Measurements from ENCODE around the gene TMEM219.
"Not testable (repeated sequence)": the region's sequence is repeated elsewhere in the genome, so short reads cannot be mapped to it uniquely, and the experiment has no call there.

Gene TMEM219, protein sequence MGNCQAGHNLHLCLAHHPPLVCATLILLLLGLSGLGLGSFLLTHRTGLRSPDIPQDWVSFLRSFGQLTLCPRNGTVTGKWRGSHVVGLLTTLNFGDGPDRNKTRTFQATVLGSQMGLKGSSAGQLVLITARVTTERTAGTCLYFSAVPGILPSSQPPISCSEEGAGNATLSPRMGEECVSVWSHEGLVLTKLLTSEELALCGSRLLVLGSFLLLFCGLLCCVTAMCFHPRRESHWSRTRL

DNA sequence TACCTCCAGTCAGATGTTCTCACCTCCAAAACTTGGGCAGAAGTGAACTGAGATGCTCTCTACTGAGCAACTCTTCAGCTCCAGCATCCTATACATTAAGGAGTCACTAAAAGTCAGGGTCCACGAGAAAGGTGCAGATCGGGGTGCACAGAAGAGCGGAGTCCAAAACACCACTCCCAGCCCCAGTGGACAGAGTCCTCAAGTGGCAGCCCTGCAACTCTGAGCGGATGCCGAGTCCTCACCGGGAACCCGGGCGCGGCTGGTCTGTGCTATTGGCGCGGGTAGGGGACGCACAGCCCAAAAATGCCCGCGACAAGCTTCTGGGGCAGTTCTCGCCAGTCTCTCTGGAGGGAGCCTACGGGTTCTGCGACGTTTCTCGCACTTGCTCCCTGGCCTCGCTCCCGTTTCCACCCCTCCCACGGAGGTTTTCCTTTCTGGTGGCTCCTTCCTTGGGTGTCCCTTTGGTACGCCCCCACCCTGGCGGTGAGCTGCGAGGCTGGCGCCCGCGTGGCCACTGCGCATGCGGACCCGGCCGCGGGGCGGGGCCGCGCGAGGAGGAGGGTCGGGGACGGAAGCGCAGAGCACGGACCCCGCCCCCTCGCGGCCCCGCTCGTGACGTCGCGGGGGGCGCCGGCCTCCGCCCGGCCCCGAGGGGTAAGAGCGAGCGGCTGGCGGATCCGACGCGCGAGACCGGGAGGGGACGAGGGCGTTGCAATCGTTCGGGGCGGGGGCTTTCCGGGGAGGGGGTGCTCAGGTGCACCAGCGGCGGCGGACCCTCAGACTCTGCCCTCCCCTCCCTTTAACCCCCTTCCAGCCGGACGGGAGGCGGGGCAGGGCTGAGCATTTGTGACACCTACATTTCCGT, at the start of gene TMEM219:
Gene TMEM219 (plus strand): TSS at position 601 of the 865 bp plus-strand sequence. CDS start 1,065 bp downstream, outside the sequence.
- FAIRE-seq = no peak
- DNase-seq (ENCODE audit: low spot score) = peak; percentile 96

DNA sequence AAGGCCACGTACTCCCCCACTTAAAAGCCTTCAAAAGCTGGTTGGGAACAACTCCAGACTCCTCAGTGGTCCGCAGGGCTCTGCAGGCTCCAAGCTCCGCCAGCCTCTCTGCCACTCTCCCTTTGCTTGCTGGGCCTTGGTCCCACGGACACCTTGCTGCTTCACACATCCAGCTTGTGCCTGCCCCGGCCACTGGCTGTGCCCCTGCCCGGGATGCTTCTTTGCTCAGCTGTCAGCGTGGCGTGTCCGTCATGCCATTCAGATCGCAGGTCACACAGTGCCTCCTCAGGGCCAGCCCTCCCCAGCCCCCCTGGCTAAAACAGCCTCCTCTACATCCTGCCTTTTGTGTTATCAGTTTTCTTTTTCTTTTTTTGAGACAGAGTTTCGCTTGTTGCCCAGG, 49.8 kb upstream of the TMEM219 start:
- FAIRE-seq (no peak), DNase-seq (ENCODE audit: low spot score) (no peak)

DNA sequence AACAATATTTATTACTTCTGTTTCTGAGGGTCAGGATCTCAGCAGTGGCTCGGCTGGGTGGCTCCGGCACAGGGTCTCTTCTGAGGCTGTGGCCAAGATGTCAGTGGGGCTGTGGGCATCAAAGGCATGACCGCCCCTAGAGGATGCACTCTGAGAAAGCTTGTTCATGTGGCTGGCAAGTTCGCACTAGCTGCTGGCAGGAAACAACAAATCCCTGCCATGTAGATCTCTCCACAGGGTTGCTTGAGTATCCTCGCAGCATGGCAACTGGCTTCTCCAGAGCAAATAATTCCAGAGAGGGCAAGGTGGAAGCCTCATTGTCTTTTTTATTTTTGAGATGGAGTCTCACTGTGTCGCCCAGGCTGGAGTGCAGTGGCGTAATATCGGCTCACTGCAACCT, 48.4 kb upstream of the TMEM219 start:
- no peak for DNase-seq (ENCODE audit: low spot score)
- FAIRE-seq = no peak

DNA sequence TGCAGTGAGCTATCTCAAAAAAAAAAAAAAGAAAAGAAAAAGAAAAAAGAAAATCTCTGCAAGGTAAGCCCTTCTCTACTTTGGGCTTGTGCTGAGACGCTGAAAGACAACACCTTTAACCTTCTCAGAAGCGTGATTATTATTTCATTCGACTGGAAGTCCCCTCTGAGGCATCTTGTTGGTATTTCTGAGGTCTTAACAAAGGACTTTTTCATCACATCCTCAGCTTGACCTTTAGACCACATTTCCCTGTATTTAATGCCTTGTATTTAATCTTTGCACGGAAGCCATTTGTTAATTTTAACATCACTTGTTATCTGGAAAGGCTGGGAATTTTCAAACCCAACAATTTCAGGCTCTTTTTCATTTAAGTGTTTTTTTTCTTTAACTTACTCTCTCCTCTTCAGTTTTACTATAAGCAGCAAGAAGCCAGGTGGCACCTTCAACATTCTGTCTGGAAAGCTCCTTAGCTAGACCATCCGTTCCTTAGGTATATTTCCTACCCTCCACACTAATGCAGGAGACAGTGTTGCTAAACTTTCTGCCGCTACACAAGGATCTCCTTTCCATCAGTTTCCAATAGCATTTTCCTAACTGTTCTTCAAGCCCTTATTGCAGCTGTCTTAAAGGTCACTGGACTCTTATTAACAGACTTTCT, 46.2 kb upstream of the TMEM219 start:
- no peak for FAIRE-seq
- DNase-seq (ENCODE audit: low spot score) = no peak

DNA sequence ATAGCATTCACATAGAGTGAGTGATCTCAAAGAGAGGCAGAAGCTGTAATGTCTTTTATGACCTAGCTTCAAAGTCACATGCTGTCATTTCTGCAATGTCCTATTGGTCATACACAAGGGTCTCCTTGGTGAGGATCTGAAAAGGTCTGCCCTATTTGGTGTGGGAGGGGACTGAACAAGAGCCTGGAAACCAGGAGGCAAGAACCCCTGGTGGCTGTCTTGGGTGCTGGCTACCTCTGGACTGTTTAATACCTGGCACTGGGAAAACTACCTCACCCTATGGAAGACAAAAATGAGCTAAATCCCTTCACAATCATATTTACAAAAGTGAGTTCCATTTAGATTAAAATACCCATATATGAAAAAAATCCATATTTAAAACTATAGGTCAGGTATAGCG, 44.9 kb upstream of the TMEM219 start:
- FAIRE-seq = no peak
- no peak for DNase-seq (ENCODE audit: low spot score)

DNA sequence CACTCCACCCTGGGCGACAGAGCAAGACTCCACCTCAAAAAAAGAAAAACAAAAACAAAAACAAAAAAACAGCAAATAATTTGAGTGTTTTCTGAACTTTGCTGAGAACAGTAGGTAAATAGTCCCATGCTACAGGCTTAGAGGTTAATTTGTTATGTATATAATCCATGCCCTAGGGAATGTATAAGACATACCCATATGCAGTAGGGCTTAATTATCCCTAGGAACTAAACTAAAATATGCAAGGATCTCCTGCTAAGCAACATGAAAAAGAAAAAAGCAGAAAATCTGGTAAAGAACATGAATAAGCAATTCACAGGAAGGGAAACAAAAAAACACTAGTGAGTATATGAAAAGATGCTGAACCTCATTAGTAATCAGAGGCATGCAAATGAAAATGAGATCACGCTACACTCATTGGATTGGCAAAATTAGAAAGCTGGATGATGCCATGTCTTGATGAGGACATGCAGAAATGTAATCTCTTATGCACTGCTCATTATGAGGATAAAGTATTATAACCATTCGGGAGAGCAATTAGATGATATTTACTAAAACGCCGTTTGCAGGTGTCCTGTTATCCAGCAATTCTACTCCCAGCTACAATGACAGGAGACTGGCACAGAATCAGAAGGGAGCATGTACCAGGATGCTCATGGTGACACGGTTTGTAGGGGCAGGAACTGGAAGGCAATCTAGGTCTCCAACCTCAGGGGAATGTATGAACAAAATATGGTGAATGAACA, 41.4 kb upstream of the TMEM219 start:
- DNase-seq (ENCODE audit: low spot score) (no peak), FAIRE-seq (no peak)

DNA sequence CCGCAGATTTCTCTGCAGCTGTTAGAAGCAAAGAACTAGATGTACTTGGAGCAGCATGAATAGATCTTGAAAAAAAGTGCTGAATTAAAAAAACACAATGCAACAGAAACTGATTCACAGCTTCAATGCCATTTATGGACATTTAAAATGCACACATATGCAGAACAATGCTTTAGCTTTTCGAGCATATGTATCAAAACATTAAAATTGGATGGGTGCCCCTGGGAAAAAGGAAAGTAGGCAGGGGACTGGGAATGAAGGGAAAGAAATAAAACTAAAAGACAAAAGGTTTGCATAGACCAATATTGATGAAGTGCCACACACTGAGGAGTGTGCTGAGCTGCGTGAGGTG, 40.9 kb upstream of the TMEM219 start:
- no peak for FAIRE-seq
- DNase-seq (ENCODE audit: low spot score) = no peak

DNA sequence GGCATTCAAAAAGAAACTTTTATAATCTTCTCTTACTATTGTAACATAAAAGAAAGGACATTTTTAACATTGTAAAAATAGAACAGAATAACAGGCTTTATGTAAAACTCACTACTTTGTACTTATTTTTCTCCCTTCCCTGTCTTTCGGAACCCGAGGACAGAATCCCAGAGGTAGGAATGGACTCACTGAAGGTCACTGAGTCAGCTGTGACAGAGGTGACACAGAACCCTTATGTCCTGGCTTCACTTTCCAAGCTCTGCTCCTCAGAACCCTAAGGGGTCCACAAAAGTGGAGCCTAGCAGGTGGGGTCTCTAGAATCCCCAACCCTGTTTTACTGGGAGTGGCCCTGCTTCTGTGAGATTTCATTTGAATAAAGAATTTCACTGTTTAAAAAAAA, 39.6 kb upstream of the TMEM219 start:
- DNase-seq (ENCODE audit: low spot score) = no peak
- no peak for FAIRE-seq

DNA sequence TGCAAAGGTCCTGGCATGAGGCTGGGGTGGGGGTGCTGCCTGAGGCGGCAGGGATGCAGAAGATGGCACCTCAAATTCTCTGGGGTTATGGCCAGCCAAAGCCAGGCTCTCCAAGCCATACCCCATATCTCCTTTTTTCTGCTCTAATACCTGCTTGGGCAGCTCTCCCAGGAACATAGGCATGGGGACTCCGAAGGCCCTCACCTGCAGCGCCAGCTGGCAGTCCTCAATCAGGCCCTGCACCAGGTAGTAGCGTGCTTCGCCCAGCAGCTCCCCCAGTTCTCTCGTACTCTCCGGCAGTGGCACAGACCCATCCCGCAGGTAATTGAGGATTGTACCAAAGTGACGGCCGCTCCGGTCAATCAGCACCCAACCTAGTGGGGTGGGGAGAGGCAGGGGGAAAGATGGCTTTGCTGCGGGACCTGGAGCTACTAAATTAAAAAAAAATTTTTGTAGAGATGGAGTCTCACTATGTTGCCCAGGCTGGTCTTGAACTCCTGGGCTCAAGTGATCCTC, 38.8 kb upstream of the TMEM219 start:
- DNase-seq (ENCODE audit: low spot score) (no peak), FAIRE-seq (no peak)

DNA sequence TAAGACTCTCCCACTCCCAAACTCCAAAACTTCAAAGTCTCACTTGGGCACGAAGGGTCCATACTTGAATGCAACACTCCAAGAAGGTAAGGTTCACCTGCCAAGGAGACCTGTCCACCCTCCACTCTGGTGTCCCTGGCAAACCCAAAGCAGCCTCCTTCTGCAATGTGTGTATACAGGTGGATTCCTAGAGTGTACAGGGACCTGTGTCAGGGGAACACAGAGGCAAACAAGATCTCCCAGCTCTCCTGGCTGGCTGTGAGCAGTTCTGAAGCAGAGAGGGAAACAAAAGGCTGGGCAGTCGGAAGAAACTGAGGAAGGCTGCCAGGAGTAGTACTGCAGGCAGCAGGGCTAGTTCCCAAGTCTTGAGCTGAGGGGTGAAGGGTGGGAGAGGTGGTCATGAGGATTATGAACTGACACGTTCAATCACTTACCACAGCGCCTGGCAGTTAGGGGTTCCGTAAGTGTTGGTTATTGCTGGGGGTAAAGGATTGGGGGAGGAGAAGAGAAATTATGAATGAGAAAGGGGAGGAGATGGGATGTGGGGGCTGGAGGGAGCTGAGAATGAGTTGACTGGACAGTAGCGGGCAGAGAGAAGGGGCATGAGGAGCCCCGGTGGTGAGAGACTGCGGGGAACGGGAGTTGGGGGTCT, 36.6 kb upstream of the TMEM219 start:
- DNase-seq (ENCODE audit: low spot score) (no peak), FAIRE-seq (no peak)

DNA sequence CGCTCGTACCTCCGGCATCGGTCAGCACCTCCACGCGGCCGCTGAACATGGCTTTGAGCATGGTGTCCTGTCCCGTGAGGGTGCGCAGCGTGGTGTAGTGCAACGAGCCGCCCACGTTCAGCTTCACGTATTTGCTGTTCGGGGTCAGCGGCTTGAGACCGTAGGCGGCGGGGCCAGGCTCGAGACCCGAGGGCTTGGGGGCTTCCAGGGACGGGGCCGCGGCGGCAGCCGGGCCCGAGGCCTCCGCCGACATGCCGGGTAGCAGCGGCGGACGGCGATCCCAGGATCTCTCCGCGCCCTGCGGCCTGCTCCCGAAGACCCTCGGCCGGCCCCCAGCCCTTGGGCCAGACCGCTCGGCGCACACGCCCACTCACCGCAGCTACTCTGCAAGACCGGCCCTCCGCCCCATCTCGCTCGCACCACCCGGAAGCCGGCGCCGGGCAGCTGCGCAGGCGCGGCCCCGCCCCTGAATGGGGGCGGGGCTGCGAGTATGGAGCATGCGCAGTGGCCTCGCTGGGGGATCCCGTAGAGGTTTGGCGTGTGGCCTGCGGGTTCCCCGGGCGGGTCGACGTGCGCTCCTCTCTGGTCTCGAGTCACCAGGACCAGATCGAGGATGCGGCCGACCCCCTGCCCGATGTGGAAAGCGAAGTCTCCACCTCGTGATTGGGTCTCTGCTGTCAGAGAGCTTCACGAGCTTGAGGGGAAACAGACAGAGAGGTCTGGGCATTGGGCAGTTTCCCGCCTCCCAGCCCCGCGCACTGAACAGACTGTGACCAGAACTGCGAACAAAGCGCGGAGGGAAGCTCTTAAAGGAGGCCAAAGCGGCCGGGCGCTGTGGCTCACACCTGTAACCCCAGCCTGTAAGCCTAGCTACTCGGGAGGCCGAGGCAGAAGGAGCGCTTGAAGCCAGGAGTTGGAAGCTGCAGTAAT, 35.8 kb upstream of the TMEM219 start, which contains the start of gene KCTD13:
Gene KCTD13 (minus strand): TSS at position 446 of the 930 bp plus-strand sequence. CDS start 193 bp downstream, at position 253.
- peak; percentile 94 for DNase-seq (ENCODE audit: low spot score)
- FAIRE-seq = no peak

DNA sequence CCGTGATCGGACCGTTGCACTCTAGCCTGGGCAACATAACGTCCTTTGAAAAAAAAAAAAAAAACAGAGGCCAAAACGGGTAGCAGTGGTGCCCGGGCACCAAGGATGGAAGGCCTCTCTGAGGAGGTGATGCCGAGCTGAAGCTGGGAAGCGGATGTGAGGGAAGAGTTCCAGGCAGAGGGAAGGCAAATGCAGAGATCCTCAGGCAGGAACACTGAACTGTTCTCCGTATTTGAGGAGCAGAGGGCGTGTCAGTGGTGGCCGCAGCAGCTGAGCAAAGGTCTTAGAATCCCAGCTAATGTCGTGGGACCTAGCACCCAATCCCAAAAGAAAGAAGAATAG, 35.2 kb upstream of the TMEM219 start:
- no peak for FAIRE-seq

DNA sequence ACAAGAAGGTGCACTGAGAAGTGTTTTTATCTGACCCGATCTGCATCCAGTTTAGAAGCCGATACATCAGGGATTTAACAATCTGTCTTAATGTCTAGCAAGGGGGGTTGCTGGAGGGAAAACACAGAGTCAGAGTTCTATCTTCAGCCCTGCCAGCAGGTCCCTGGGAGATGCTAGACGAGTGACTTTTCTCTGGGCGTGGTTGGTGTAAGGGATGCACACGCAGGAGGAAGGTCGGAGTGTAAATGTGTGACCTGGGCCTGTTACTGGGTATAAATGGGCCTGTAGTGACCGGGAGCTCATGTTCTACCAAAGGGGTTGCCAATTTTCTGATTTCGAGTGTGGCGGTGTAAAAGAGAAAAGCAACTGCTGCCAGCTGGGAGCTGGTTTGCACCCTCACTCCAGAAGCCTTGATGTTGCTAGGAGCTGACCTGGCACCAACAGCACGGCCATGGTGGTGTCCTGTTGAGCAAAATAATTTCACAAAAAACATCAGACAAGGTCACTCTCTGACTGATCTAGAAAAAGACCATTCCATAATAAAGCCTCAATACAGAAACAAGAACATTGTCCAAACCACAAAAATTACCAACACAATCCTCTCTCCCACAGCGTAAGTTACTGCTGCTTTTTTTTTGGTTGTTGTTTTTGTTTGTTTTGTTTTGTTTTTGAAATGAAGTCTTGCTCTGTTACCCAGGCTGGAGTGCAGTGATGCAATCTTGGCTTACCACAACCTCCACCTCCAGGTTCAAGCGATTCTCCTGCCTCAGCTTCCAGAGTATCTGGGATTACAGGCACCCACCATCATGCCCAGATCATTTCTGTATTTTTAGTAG, 34.6 kb upstream of the TMEM219 start:
- DNase-seq (ENCODE audit: low spot score) (no peak), FAIRE-seq (no peak)

More for the DNA sequence above, 35.2 kb upstream of the TMEM219 start:
- peak; percentile 31 for DNase-seq (ENCODE audit: low spot score)

DNA sequence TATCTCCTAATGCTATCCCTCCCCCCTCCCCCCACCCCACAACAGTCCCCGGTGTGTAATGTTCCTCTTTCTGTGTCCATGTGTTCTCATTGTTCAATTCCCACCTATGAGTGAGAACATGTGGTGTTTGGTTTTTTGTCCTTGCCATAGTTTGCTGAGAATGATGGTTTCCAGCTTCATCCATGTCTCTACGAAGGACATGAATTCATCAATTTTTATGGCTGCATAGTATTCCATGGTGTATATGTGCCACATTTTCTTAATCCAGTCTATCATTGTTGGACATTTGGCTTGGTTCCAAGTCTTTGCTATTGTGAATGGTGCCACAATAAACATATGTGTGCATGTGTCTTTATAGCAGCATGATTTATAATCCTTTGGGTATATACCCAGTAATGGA, 30.1 kb upstream of the TMEM219 start:
- FAIRE-seq; DNase-seq (ENCODE audit: low spot score): not testable (repeated sequence)

DNA sequence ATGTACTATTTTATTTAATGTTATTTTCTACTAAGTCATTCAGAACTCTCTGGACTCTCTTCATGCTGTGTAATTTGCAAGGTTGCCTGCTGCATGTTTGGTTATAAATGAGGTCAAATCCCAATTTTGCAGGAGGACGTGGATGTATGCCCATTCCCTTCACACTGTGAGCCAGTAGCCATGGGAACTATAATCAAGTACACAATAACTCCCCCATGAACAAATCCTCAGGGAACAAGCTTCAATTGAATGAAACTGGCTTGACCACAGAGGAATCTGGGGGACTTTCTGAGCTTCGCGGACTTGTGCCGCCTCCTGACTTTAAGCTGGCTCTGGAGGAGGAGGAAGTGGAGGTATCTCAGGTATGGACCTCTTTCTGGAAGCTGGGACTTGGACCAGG, 21.2 kb upstream of the TMEM219 start:
- DNase-seq (ENCODE audit: low spot score) (no peak), FAIRE-seq (no peak)

DNA sequence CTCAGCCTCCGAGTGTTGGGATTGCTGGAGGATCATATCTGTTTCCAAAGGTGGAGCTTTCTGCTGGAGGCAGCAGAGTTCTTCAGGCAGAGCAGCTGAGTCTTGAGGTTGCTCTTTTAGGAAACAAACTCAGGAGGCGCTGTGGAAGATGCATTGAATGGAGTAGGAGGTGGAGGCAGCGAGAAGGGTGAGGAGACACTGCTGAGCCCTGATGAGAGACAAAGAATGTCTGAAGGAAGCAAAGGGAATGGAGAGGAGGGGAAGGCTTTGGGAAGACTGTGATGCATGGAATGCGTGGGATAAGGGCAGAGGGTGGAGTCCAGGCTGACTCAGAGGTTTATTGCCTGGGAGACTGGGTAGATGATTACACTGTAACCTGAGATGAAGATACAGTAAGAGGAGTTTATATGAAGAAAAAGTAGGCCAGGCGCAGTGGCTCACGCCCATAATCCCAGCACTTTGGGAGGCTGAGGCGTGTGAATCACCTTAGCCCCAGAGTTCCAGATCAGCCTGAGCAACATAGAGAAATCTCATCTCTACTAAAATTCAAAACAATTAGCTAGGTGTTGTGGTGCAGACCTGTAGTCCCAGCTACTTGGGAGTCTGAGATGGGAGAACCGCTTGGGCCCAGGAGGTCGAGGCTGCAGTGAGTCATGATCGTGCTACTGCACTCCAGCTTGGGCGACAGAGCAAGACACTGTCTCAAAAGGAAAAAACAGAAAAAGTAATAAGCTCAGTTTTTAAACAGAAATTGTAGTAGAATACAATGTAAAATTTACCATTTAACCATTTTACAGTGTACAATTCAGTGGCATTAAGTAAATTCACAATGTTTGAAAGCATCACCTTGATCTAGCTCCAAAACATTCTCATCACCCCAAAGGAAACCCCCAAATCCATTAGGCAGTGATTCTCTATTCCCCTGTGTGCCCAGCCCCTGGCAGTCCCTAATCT, 17.8 kb upstream of the TMEM219 start:
- DNase-seq (ENCODE audit: low spot score) = peak; percentile 87
- FAIRE-seq = no peak

DNA sequence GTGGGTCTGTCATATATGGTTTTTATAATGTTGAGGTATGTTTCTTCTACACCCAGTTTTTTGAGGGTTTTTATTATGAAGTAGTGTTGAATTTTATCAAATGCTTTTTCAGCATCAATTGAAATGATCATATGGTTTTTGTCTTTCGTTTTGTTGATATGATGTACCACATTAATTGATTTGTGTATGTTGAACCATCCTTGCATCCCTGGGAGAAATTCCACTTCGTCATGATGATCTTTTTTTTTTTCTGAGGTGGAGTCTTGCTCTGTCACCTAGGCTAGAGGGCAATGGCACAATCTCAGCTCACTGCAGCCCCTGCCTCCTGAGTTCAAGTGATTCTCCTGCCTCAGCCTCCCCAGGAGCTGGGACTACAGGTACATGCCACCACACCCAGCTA, 14.0 kb upstream of the TMEM219 start:
- FAIRE-seq (no peak), DNase-seq (ENCODE audit: low spot score) (no peak)

Data from urothelium cell line (cell line).